ENCODE data around the gene GAL3ST2.

GAL3ST2 gene

GRCh38 chr2:241848761-241849615, 72.4 kb downstream of the GAL3ST2 start:
- no peak for DNase-seq

- DNase-seq: no peak
Observed at GRCh38 chr2:241849616-241850543, 73.3 kb downstream of the GAL3ST2 start.

GRCh38 chr2:241850544-241851324, 74.1 kb downstream of the GAL3ST2 start:
- no peak for DNase-seq

- no peak for DNase-seq
Observed at GRCh38 chr2:241851325-241852115, 74.9 kb downstream of the GAL3ST2 start.

GRCh38 chr2:241852116-241852980, 75.7 kb downstream of the GAL3ST2 start:
- no peak for DNase-seq

- no peak for DNase-seq
Observed at GRCh38 chr2:241852981-241853631, 76.5 kb downstream of the GAL3ST2 start.
